NB4 (cell line): Measurements from ENCODE around the gene DBNL.

Experiments used
- DNase-seq: peaks from one replicate; pipeline ENCODE4 v3.0.0; 2010; ENCODE audit warnings: low read depth
- H3K4me3 ChIP-seq: one replicate; pipeline ENCODE4 v1.5.1; 2011; ENCODE audit warnings: mild to moderate bottlenecking, low read depth, low read length, moderate library complexity
- MYC ChIP-seq: IDR thresholded peaks from 2 replicates; pipeline ENCODE4 v1.6.1; 2011; ENCODE audit warnings: low read depth, low read length
- POLR2A ChIP-seq: IDR thresholded peaks from 2 replicates; pipeline ENCODE4 v1.6.1; 2011; ENCODE audit warnings: mild to moderate bottlenecking; ENCODE audit not compliant: insufficient read length; ENCODE audit errors: extremely low read depth
- TF ChIP-seq, protein P1 (sequence below): IDR thresholded peaks from one replicate; pipeline ENCODE4 v1.5.1; 2012; ENCODE audit warnings: low read depth, low read length
- TF ChIP-seq, protein P2 (sequence below): IDR thresholded peaks from 2 replicates; pipeline ENCODE4 v1.6.1; 2011; ENCODE audit warnings: low read depth, low read length

Gene DBNL

DNA sequence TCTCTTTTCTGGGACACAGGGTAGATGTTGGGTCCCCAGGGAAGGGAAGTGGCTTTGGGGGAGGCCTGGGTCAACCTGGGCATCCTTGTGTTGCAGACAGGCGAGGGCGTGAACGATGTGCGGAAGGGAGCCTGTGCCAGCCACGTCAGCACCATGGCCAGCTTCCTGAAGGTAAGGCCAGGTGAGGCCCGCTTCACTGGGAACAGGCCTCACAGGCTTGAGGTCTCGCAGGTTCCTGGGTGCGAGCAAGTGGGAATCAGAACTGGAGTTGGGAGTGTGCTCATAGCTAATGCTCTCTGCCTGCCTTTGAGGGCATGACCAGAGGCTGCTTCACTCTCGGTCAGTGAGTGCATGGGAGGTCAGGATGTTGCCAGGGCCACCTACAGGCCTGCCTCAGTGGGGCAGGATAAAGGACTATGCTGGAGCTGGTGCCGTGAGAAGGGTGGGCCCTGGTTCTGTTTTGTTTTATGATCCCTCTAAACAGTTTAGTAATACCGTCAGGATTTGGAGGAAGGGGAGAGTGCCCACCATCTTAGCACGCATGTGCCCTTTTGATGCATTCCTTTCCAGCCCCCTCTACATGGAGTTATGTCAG is 8.4 kb downstream of the DBNL start:
- no peak for DNase-seq
- no peak overlapping the region for H3K4me3 ChIP-seq
- TF ChIP-seq POLR2A, result no peak
- TF ChIP-seq, protein P1, sequence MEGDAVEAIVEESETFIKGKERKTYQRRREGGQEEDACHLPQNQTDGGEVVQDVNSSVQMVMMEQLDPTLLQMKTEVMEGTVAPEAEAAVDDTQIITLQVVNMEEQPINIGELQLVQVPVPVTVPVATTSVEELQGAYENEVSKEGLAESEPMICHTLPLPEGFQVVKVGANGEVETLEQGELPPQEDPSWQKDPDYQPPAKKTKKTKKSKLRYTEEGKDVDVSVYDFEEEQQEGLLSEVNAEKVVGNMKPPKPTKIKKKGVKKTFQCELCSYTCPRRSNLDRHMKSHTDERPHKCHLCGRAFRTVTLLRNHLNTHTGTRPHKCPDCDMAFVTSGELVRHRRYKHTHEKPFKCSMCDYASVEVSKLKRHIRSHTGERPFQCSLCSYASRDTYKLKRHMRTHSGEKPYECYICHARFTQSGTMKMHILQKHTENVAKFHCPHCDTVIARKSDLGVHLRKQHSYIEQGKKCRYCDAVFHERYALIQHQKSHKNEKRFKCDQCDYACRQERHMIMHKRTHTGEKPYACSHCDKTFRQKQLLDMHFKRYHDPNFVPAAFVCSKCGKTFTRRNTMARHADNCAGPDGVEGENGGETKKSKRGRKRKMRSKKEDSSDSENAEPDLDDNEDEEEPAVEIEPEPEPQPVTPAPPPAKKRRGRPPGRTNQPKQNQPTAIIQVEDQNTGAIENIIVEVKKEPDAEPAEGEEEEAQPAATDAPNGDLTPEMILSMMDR, result peak; percentile 15

DNA sequence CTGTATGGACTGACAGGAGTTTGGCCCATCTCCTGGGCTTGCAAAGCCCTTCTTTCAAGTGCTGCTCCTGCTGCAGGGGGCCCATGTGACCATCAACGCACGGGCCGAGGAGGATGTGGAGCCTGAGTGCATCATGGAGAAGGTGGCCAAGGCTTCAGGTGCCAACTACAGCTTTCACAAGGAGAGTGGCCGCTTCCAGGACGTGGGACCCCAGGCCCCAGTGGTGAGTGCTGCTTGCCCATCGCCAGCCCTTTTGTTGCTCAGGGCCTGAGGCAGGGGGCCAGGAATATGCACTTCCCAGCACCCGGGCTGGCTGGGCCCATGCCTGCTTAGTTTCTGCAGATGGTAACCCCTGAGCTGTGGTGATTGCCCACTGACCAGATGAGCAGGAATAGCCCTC is 12.2 kb downstream of the DBNL start:
- TF ChIP-seq, protein P2, sequence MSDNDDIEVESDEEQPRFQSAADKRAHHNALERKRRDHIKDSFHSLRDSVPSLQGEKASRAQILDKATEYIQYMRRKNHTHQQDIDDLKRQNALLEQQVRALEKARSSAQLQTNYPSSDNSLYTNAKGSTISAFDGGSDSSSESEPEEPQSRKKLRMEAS, result no peak
- TF ChIP-seq MYC (no peak), POLR2A (no peak)
- TF ChIP-seq, protein P1, result no peak
- no peak for DNase-seq
- H3K4me3 ChIP-seq, result no peak overlapping the region

- no peak overlapping the region for H3K4me3 ChIP-seq
- TF ChIP-seq, protein P2, result no peak
- TF ChIP-seq POLR2A, result no peak
- TF ChIP-seq, protein P1, result no peak
- TF ChIP-seq MYC, result no peak
- no peak for DNase-seq
Observed at GRCh38 chr7:44057181-44057848, 12.8 kb downstream of the DBNL start.

DNA sequence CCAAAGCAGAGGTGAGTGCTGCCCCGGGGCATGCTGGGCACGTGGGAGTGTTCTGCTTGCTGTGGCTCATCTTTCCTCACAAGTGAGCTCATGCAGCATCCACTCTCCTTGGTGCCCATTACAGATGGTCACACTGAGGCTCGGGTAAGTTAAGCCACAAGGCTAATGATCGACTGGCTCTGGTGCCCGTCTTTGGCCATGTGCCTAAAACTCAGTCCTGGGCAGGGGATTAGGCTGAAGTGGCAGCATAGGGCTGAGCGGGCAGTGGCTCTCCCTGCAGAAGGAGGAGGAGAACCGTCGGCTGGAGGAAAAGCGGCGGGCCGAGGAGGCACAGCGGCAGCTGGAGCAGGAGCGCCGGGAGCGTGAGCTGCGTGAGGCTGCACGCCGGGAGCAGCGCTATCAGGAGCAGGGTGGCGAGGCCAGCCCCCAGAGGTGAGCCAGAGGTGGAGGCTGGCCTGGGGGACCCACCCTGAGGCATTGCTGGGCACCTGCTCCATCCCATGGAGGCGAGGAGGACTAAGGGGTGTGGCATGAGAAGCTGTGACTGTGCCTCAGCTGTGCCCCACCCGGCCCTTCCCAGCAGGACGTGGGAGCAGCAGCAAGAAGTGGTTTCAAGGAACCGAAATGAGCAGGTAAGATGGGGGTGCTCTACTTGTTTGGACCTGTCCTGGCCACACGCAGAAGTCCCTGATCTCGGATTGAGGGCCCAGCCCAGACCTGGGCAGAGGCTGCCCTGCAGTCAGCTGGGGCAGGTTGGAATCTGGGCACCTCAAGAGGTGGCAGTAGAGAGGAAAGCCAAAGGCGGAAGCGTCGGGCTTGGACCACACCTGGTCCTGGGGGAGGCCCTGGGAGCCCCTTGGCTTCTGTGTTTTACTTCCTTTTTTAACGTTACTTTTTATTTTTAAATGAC is 13.6 kb downstream of the DBNL start:
- DNase-seq, result no peak
- TF ChIP-seq MYC, result no peak
- no peak for TF ChIP-seq POLR2A
- TF ChIP-seq, protein P2, result no peak
- TF ChIP-seq, protein P1, result no peak
- no peak overlapping the region for H3K4me3 ChIP-seq

GRCh38 chr7:44058759-44059218 is 14.3 kb downstream of the DBNL start:
- no peak for DNase-seq
- TF ChIP-seq MYC (no peak), POLR2A (no peak)
- TF ChIP-seq, protein P1, result no peak
- TF ChIP-seq, protein P2, result no peak
- no peak overlapping the region for H3K4me3 ChIP-seq
